Endodermal cell (in vitro differentiated cells): Measurements from ENCODE around the gene VTI1A. TPM values are rescaled to one million over a fixed set of nuclear protein-coding genes. Genes with fewer than 3 reads are reported as not detected.

Experiments used
- DNase-seq: peaks from one replicate; pipeline ENCODE4 v3.0.0-alpha.2; 2017
- H3K27ac ChIP-seq: 2 replicates; pipeline ENCODE4 v1.5.1; 2013; ENCODE audit warnings: mild to moderate bottlenecking, low read depth, low read length, moderate library complexity
- H3K27me3 ChIP-seq: 2 replicates; pipeline ENCODE4 v1.6.1; 2013; ENCODE audit warnings: mild to moderate bottlenecking, low read length, moderate library complexity; ENCODE audit not compliant: insufficient read depth, control insufficient read depth, poor library complexity, severe bottlenecking
- H3K36me3 ChIP-seq: 2 replicates; pipeline ENCODE4 v1.7.0; 2013; ENCODE audit warnings: mild to moderate bottlenecking, low read length, moderate library complexity; ENCODE audit not compliant: control insufficient read depth, insufficient read depth
- H3K4me1 ChIP-seq: one replicate; pipeline ENCODE4 v1.7.0; 2013; ENCODE audit warnings: low read length; ENCODE audit not compliant: control insufficient read depth, insufficient read depth
- H3K4me3 ChIP-seq: 2 replicates; pipeline ENCODE4 v1.5.1; 2013; ENCODE audit warnings: mild to moderate bottlenecking, low read length, moderate library complexity
- H3K9ac ChIP-seq: 2 replicates; pipeline ENCODE4 v1.6.1; 2013; ENCODE audit warnings: mild to moderate bottlenecking, low read length, moderate library complexity; ENCODE audit not compliant: poor library complexity, severe bottlenecking; ENCODE audit errors: extremely low read depth
- H3K9me3 ChIP-seq: 2 replicates; pipeline ENCODE4 v1.6.1; 2013; ENCODE audit warnings: mild to moderate bottlenecking, low read length, moderate library complexity; ENCODE audit not compliant: control insufficient read depth
- H3K27ac Mint-ChIP-seq: 2 replicates; pipeline ENCODE4 v1.8.0; 2020; ENCODE audit warnings: mixed read lengths
- H3K27me3 Mint-ChIP-seq: 2 replicates; pipeline ENCODE4 v1.8.0; 2021; ENCODE audit warnings: mild to moderate bottlenecking, mixed read lengths; ENCODE audit not compliant: insufficient read depth
- H3K36me3 Mint-ChIP-seq: 2 replicates; pipeline ENCODE4 v1.8.0; 2020; ENCODE audit warnings: low read depth, mixed read lengths
- H3K4me1 Mint-ChIP-seq: 2 replicates; pipeline ENCODE4 v1.8.0; 2020; ENCODE audit warnings: mixed read lengths
- H3K4me3 Mint-ChIP-seq: 2 replicates; pipeline ENCODE4 v1.8.0; 2020; ENCODE audit warnings: mild to moderate bottlenecking, moderate library complexity, mixed read lengths
- H3K9me3 Mint-ChIP-seq: 2 replicates; pipeline ENCODE4 v1.8.0; 2020; ENCODE audit warnings: mild to moderate bottlenecking, mixed read lengths
- CTCF ChIP-seq: fragments of 200-600 bp; sonication (generic); conservative IDR thresholded peaks from 2 replicates; pipeline ENCODE4 v1.5.0; 2021; ENCODE audit warnings: antibody characterized with exemption, mild to moderate bottlenecking
- WGBS, 2 experiments: methylation state at CpG; one replicate each; pipeline versions ENCODE4 v1.1.5 to v1.1.7; 2013; ENCODE audit warnings: missing lambda C conversion rate in 2 of 2, mixed read lengths in 1 of 2; ENCODE audit not compliant: insufficient coverage in 1 of 2, insufficient read length in 1 of 2; 5-methylcytosine and 5-hydroxymethylcytosine counted together
- total RNA-seq, 2 donors: library from RNA; stranded (reverse); fragmentation: NEBNext Ultra II Directional in 1 of 2; extraction: Animal tissue kit (Norgen Biotek cat#: 25700) in 1 of 2; gene quantifications; 2 replicates in 1 of 2; 3 replicates in 1 of 2; pipeline ENCODE4 v1.2.1, GENCODE V29; 2021

Gene VTI1A
- total RNA-seq, 2 donors from 2014 or later: 27.0 to 29.9 TPM

- TF ChIP-seq CTCF: no peak
- H3K27ac Mint-ChIP-seq: no peak overlapping the region
- no peaks in the 10 kb centered on the region for H3K9me3 ChIP-seq
- peaks cover 11% of the 10 kb centered on the region for H3K4me1 Mint-ChIP-seq
- no peaks in the 10 kb centered on the region for H3K36me3 ChIP-seq
- no peak overlapping the region for H3K9ac ChIP-seq
- H3K4me3 Mint-ChIP-seq: no peak overlapping the region
- H3K4me3 ChIP-seq: no peak overlapping the region
- no peaks in the 10 kb centered on the region for H3K9me3 Mint-ChIP-seq
- no peaks in the 10 kb centered on the region for H3K36me3 Mint-ChIP-seq
- H3K4me1 ChIP-seq: peaks cover 5% of the 10 kb centered on the region
- H3K27ac ChIP-seq: no peak overlapping the region
- H3K27me3 Mint-ChIP-seq: no peaks in the 10 kb centered on the region
- no peak for DNase-seq
- H3K27me3 ChIP-seq: no peaks in the 10 kb centered on the region
These were observed 77.6 kb downstream of the VTI1A start for GRCh38 chr10:112524641-112525040.

GRCh38 chr10:112525200-112525599 is 78.2 kb downstream of the VTI1A start:
- 0 to 82% methylated on average over 1 to 3 of the region's 3 CpGs for WGBS, 2 experiments
- H3K4me1 ChIP-seq: peaks cover 5% of the 10 kb centered on the region
- Mint-ChIP-seq H3K4me1 (peaks cover 11% of the 10 kb centered on the region), H3K27me3 (no peaks in the 10 kb centered on the region), H3K9me3 (no peaks in the 10 kb centered on the region), H3K4me3 (no peak overlapping the region), H3K36me3 (no peaks in the 10 kb centered on the region), H3K27ac (no peak overlapping the region)
- no peak for DNase-seq
- no peaks in the 10 kb centered on the region for H3K9me3 ChIP-seq
- H3K4me3 ChIP-seq: no peak overlapping the region
- no peak overlapping the region for H3K9ac ChIP-seq
- no peak for TF ChIP-seq CTCF
- H3K36me3 ChIP-seq: no peaks in the 10 kb centered on the region
- no peaks in the 10 kb centered on the region for H3K27me3 ChIP-seq
- no peak overlapping the region for H3K27ac ChIP-seq

- Histone ChIP-seq H3K36me3 (no peaks in the 10 kb centered on the region), H3K4me3 (no peak overlapping the region), H3K4me1 (peaks cover 5% of the 10 kb centered on the region), H3K9ac (no peak overlapping the region), H3K27ac (no peak overlapping the region), H3K27me3 (no peaks in the 10 kb centered on the region), H3K9me3 (no peaks in the 10 kb centered on the region)
- DNase-seq: no peak
- TF ChIP-seq CTCF: no peak
- no peak overlapping the region for H3K27ac Mint-ChIP-seq
- H3K9me3 Mint-ChIP-seq: no peaks in the 10 kb centered on the region
- whole genome bisulfite sequencing, 2 experiments: 91 to 94% methylated on average over 2 to 3 of the region's 3 CpGs
- peaks cover 11% of the 10 kb centered on the region for H3K4me1 Mint-ChIP-seq
- no peaks in the 10 kb centered on the region for H3K36me3 Mint-ChIP-seq
- no peaks in the 10 kb centered on the region for H3K27me3 Mint-ChIP-seq
- H3K4me3 Mint-ChIP-seq: no peak overlapping the region
These were observed 79.1 kb downstream of the VTI1A start for GRCh38 chr10:112526139-112526538.
